Cardiac fibroblast (primary cell): ENCODE results near the gene PMP22.

Source experiments
- DNase-seq, 2 donors: peaks; one replicate each; pipeline versions ENCODE4 v3.0.0 to v3.0.0-alpha.2; 2010; ENCODE audit warnings: low read depth in 2 of 2
- H3K4me3 ChIP-seq, 2 donors: replicated peaks in 1 of 2; 1 replicate in 1 of 2; 2 replicates in 1 of 2; pipeline ENCODE4 v1.5.1; 2011; ENCODE audit warnings: low read depth in 2 of 2, low read length in 2 of 2, mild to moderate bottlenecking in 2 of 2, moderate library complexity in 1 of 2
- TF ChIP-seq, protein P1 (sequence below): IDR thresholded peaks from one replicate; pipeline ENCODE4 v1.5.1; 2011; ENCODE audit warnings: low read depth, mild to moderate bottlenecking, low read length, inconsistent platforms

The PMP22 gene

GRCh38 chr17:15237106-15237425 is 28.1 kb downstream of the PMP22 start:
- no peak overlapping the region for H3K4me3 ChIP-seq
- DNase-seq: no peak
- TF ChIP-seq, protein P1, sequence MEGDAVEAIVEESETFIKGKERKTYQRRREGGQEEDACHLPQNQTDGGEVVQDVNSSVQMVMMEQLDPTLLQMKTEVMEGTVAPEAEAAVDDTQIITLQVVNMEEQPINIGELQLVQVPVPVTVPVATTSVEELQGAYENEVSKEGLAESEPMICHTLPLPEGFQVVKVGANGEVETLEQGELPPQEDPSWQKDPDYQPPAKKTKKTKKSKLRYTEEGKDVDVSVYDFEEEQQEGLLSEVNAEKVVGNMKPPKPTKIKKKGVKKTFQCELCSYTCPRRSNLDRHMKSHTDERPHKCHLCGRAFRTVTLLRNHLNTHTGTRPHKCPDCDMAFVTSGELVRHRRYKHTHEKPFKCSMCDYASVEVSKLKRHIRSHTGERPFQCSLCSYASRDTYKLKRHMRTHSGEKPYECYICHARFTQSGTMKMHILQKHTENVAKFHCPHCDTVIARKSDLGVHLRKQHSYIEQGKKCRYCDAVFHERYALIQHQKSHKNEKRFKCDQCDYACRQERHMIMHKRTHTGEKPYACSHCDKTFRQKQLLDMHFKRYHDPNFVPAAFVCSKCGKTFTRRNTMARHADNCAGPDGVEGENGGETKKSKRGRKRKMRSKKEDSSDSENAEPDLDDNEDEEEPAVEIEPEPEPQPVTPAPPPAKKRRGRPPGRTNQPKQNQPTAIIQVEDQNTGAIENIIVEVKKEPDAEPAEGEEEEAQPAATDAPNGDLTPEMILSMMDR: no peak

GRCh38 chr17:15236281-15237105 is 28.6 kb downstream of the PMP22 start:
- DNase-seq: no peak
- TF ChIP-seq, protein P1: no peak
- H3K4me3 ChIP-seq: no peak overlapping the region

GRCh38 chr17:15233971-15234370 is 31.2 kb downstream of the PMP22 start:
- TF ChIP-seq, protein P1: no peak
- no peak for DNase-seq
- no peak overlapping the region for H3K4me3 ChIP-seq

GRCh38 chr17:15233022-15233805 is 31.9 kb downstream of the PMP22 start:
- TF ChIP-seq, protein P1: peak; percentile 53
- peak; percentile 53 to 73 for DNase-seq
- H3K4me3 ChIP-seq: no peak overlapping the region

GRCh38 chr17:15232517-15232915 is 32.6 kb downstream of the PMP22 start:
- H3K4me3 ChIP-seq: no peak overlapping the region
- DNase-seq: peak; percentile 8 to 20
- TF ChIP-seq, protein P1: no peak

DNA sequence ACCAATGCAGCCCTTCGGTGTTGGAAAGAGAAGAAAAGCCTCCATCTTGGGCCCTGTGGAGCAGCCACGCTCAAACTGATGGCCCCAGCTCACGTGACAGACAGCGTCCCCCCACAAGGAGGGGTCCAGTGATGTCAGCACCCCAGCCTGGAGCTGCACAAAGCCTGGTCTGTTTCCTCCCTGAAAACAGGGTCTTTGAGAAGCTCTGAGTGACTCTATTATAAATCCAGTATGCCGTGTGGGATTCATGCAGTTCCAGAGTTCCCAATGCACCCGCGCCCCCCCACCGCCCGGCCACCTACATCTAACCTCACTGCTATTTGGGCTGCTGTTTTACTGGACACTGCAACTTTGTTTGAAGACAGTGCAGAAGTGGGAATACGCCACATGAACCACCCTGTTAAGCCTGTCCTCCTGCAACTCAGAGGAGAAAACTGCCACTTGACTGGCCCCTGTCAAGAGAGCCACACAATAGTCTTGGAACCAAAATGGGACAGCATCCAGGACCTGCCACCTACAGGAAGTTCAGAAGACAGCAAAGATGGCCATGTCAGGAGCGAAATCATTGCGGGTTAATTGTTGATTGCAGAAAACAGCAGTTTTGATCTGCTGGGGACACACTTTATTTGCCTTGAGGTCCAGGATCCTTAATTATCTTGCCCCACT is 33.1 kb downstream of the PMP22 start:
- H3K4me3 ChIP-seq: no peak overlapping the region
- no peak for DNase-seq
- TF ChIP-seq, protein P1: no peak
